IPS DF 6.9 (cell line): ENCODE results near the gene HOMER1.

ENCODE experiments used
- DNase-seq: peaks from one replicate; pipeline ENCODE4 v3.0.0-alpha.2; 2013; ENCODE audit warnings: low read depth, low spot score
- H3K27ac ChIP-seq: one replicate; pipeline ENCODE4 v1.5.1; 2013; ENCODE audit warnings: low read length, control low read depth
- H3K27me3 ChIP-seq: 2 replicates; pipeline ENCODE4 v1.6.1; 2013; ENCODE audit warnings: mild to moderate bottlenecking, low read length; ENCODE audit not compliant: control insufficient read depth, insufficient read depth
- H3K36me3 ChIP-seq: 2 replicates; pipeline ENCODE4 v1.6.1; 2013; ENCODE audit warnings: low read length; ENCODE audit not compliant: control insufficient read depth, insufficient read depth
- H3K4me1 ChIP-seq: 2 replicates; pipeline ENCODE4 v1.6.1; 2013; ENCODE audit warnings: low read length; ENCODE audit not compliant: control insufficient read depth, insufficient read depth
- H3K4me3 ChIP-seq: 2 replicates; pipeline ENCODE4 v1.5.1; 2013; ENCODE audit warnings: mild to moderate bottlenecking, low read length
- H3K9me3 ChIP-seq: 2 replicates; pipeline ENCODE4 v1.6.1; 2013; ENCODE audit warnings: low read length, inconsistent platforms; ENCODE audit not compliant: control insufficient read depth, insufficient read depth
- WGBS: extraction: QIAGEN DNeasy Blood & Tissue Kit; methylation state at CpG from one replicate; pipeline ENCODE4 v1.1.7; 2013; ENCODE audit warnings: mixed read lengths, missing lambda C conversion rate; ENCODE audit not compliant: insufficient read length, insufficient coverage; 5-methylcytosine and 5-hydroxymethylcytosine counted together

The HOMER1 gene

GRCh38 chr5:79544131-79544530 lies 30.2 kb upstream of the HOMER1 start:
- Histone ChIP-seq H3K9me3 (no peaks in the 10 kb centered on the region), H3K4me3 (no peak overlapping the region), H3K36me3 (no peaks in the 10 kb centered on the region), H3K27ac (no peak overlapping the region), H3K4me1 (no peaks in the 10 kb centered on the region), H3K27me3 (no peaks in the 10 kb centered on the region)
- DNase-seq: no peak
- WGBS: 100% methylated on average over 1 of the region's 5 CpGs

- no CpG with 5 or more reads among the region's 6 CpGs for WGBS
- H3K9me3 ChIP-seq: no peaks in the 10 kb centered on the region
- H3K27ac ChIP-seq: no peak overlapping the region
- no peak for DNase-seq
- no peaks in the 10 kb centered on the region for H3K4me1 ChIP-seq
- H3K27me3 ChIP-seq: no peaks in the 10 kb centered on the region
- no peaks in the 10 kb centered on the region for H3K36me3 ChIP-seq
- no peak overlapping the region for H3K4me3 ChIP-seq
Measured at GRCh38 chr5:79540939-79541338, 27.0 kb upstream of the HOMER1 start.

GRCh38 chr5:79536193-79536906 lies 22.4 kb upstream of the HOMER1 start:
- no peaks in the 10 kb centered on the region for H3K4me1 ChIP-seq
- no peaks in the 10 kb centered on the region for H3K27me3 ChIP-seq
- H3K4me3 ChIP-seq: no peak overlapping the region
- WGBS: no CpG with 5 or more reads among the region's 3 CpGs
- H3K9me3 ChIP-seq: no peaks in the 10 kb centered on the region
- no peak for DNase-seq
- H3K36me3 ChIP-seq: no peaks in the 10 kb centered on the region
- no peak overlapping the region for H3K27ac ChIP-seq

GRCh38 chr5:79535477-79536192 lies 21.7 kb upstream of the HOMER1 start:
- Histone ChIP-seq H3K4me3 (no peak overlapping the region), H3K27ac (no peak overlapping the region), H3K4me1 (no peaks in the 10 kb centered on the region), H3K9me3 (no peaks in the 10 kb centered on the region), H3K27me3 (no peaks in the 10 kb centered on the region), H3K36me3 (no peaks in the 10 kb centered on the region)
- WGBS: no CpG with 5 or more reads among the region's 4 CpGs
- no peak for DNase-seq

- Histone ChIP-seq H3K9me3 (no peaks in the 10 kb centered on the region; the same call in 1 of the 2 replicates), H3K27ac (no peak overlapping the region), H3K36me3 (no peaks in the 10 kb centered on the region), H3K27me3 (no peaks in the 10 kb centered on the region), H3K4me1 (no peaks in the 10 kb centered on the region), H3K4me3 (no peak overlapping the region)
- WGBS: no CpG with 5 or more reads among the region's 5 CpGs
- DNase-seq: no peak
Measured at GRCh38 chr5:79529110-79529509, 15.2 kb upstream of the HOMER1 start.

GRCh38 chr5:79527431-79527830 lies 13.5 kb upstream of the HOMER1 start:
- 100% methylated on average over 1 of the region's 1 CpG for WGBS
- H3K4me3 ChIP-seq: no peak overlapping the region
- H3K4me1 ChIP-seq: no peaks in the 10 kb centered on the region
- H3K36me3 ChIP-seq: no peaks in the 10 kb centered on the region
- H3K27ac ChIP-seq: no peak overlapping the region
- no peaks in the 10 kb centered on the region; the same call in 1 of the 2 replicates for H3K9me3 ChIP-seq
- no peak for DNase-seq
- H3K27me3 ChIP-seq: no peaks in the 10 kb centered on the region

- no CpG with 5 or more reads among the region's 5 CpGs for WGBS
- H3K27ac ChIP-seq: no peak overlapping the region
- H3K4me1 ChIP-seq: no peaks in the 10 kb centered on the region
- H3K4me3 ChIP-seq: no peak overlapping the region
- DNase-seq: no peak
- no peaks in the 10 kb centered on the region; the same call in 1 of the 2 replicates for H3K9me3 ChIP-seq
- H3K36me3 ChIP-seq: no peaks in the 10 kb centered on the region
- H3K27me3 ChIP-seq: no peaks in the 10 kb centered on the region
Measured at GRCh38 chr5:79526928-79527327, 13.0 kb upstream of the HOMER1 start.

GRCh38 chr5:79526493-79526892 lies 12.6 kb upstream of the HOMER1 start:
- H3K4me1 ChIP-seq: no peaks in the 10 kb centered on the region
- no peaks in the 10 kb centered on the region for H3K36me3 ChIP-seq
- no CpG with 5 or more reads among the region's 2 CpGs for WGBS
- H3K4me3 ChIP-seq: no peak overlapping the region
- H3K27me3 ChIP-seq: no peaks in the 10 kb centered on the region
- H3K9me3 ChIP-seq: no peaks in the 10 kb centered on the region; the same call in 1 of the 2 replicates
- DNase-seq: no peak
- H3K27ac ChIP-seq: no peak overlapping the region

- Histone ChIP-seq H3K36me3 (no peaks in the 10 kb centered on the region), H3K27me3 (no peaks in the 10 kb centered on the region), H3K4me1 (no peaks in the 10 kb centered on the region), H3K4me3 (no peak overlapping the region), H3K9me3 (no peaks in the 10 kb centered on the region; the same call in 1 of the 2 replicates), H3K27ac (no peak overlapping the region)
- no peak for DNase-seq
- no CpG with 5 or more reads among the region's 1 CpG for whole genome bisulfite sequencing
Measured at GRCh38 chr5:79521156-79521555, 7.2 kb upstream of the HOMER1 start.

GRCh38 chr5:79518718-79519117 lies 4.8 kb upstream of the HOMER1 start:
- DNase-seq: no peak
- Histone ChIP-seq H3K36me3 (no peaks in the 10 kb centered on the region), H3K27me3 (no peaks in the 10 kb centered on the region), H3K4me3 (no peak overlapping the region), H3K4me1 (no peaks in the 10 kb centered on the region), H3K9me3 (no peaks in the 10 kb centered on the region), H3K27ac (no peak overlapping the region)
- WGBS: no CpG with 5 or more reads among the region's 1 CpG
